ENCODE results near the gene NKPD1.

NKPD1 gene

DNA sequence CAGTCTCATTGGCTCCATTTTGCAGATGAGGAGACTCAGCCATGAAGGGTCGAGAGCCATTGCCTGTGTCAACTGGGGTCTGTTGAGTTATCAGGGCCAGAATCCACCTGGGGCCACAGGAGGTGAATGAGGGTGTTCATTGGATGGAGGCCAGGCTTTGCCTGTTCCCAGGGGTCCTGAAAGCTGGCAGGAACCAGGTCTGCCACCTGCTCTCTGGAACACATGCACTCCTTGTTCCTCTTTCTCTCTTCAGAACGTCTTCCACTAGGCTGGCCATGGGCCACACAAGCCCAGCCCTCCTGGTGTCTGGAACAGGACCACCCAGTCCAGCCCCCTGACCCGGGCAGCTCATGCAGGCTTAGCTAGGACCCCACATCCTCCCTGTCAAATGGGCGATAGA, 46.7 kb downstream of the NKPD1 start:
- Mint-ChIP-seq H3K27ac (no peak overlapping the region), H3K4me1 (peaks cover 72% of the 10 kb centered on the region), H3K36me3 (ENCODE audit: low read depth) (no peaks in the 10 kb centered on the region), H3K4me3 (no peak overlapping the region), H3K27me3 (no peaks in the 10 kb centered on the region), H3K9me3 (no peaks in the 10 kb centered on the region)
- DNase-seq (no peak), ATAC-seq (no peak)

- peaks cover 67% of the 10 kb centered on the region for H3K4me1 Mint-ChIP-seq
- H3K27ac Mint-ChIP-seq, result no peak overlapping the region
- H3K27me3 Mint-ChIP-seq, result no peaks in the 10 kb centered on the region
- no peaks in the 10 kb centered on the region for H3K9me3 Mint-ChIP-seq
- no peak overlapping the region for H3K4me3 Mint-ChIP-seq
- DNase-seq, result no peak
- no peaks in the 10 kb centered on the region for H3K36me3 Mint-ChIP-seq (ENCODE audit: low read depth)
- ATAC-seq, result no peak
These were observed 47.2 kb downstream of the NKPD1 start for GRCh38 chr19:45113628-45114027.

DNA sequence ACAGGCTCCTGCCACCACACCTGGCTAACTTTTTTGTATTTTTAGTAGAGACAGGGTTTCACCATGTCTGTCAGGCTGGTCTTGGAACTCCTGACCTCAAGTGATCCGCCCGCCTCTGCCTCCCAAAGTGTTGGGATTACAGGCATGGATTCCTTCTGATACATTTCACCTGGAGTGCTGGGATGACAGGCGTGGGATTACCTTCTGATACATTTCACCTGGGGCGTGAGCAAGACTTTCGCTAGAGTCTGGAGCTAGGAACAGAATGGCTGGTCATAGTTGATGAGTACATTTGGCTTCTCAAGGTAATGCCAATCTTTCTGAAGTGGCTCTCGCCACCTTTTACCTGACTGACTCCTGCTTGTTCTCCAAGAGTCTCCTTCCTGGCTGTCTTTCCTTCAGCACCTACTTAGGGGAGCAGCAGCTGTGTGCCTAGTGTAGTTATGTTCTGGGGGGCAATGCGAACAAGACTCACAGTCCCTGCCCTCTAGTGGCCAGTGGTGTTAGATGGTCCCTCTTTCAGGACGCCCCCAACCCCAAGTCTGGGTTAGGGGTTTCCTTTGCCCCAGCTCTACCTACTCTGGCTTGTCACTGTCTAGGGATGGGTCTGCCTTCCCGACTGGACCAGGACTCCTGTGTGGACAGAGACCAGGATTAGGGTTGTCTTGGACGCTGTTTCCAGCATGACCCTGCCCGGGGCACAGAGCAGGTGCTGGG, 48.5 kb downstream of the NKPD1 start:
- Mint-ChIP-seq H3K4me1 (peaks cover 59% of the 10 kb centered on the region), H3K4me3 (no peak overlapping the region), H3K27me3 (no peaks in the 10 kb centered on the region), H3K27ac (no peak overlapping the region), H3K9me3 (no peaks in the 10 kb centered on the region), H3K36me3 (ENCODE audit: low read depth) (no peaks in the 10 kb centered on the region)
- DNase-seq (no peak), ATAC-seq (no peak)
